GM19438 (cell line): ENCODE results near the gene KCNC1.

Source experiments
- ATAC-seq: cut with Tn5 transposase; IDR thresholded peaks from one replicate; pipeline ENCODE4 v1.9.1; 2021; ENCODE audit warnings: low read depth; ENCODE audit not compliant: unreplicated experiment

Gene KCNC1

DNA sequence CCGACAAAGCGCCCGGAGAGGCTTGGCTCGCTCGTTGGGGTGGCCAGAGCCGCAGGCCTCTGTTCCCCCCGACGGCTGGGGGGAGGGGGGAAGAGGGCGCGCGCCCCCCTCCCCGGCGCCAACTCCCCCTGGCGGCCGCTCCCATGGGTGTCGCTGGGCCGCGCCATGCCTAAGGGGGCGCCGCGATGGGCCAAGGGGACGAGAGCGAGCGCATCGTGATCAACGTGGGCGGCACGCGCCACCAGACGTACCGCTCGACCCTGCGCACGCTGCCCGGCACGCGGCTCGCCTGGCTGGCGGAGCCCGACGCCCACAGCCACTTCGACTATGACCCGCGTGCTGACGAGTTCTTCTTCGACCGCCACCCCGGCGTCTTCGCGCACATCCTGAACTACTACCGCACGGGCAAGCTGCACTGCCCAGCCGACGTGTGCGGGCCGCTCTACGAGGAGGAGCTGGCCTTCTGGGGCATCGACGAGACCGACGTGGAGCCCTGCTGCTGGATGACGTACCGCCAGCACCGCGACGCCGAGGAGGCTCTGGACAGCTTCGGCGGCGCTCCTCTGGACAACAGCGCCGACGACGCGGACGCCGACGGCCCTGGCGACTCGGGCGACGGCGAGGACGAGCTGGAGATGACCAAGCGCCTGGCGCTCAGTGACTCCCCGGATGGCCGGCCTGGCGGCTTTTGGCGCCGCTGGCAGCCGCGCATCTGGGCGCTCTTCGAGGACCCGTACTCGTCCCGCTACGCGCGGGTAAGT, 1.4 kb downstream of the KCNC1 start:
- ATAC-seq, result no peak

DNA sequence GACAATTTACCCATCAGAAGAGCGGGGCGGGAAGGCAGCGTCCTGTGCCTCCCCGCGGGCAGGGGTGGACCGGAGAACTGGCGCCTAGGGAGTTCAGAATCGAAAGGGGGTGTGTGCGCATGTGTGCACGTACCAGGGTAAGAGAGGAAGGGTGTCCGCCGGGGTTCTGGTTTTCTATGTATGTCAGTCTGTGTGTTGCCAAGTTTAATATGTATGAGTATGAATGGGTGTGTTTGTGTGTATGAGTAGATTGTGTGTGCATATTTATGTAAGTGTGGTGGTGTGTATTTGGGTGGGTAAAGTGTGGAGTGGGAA, 2.0 kb downstream of the KCNC1 start:
- ATAC-seq, result no peak

DNA sequence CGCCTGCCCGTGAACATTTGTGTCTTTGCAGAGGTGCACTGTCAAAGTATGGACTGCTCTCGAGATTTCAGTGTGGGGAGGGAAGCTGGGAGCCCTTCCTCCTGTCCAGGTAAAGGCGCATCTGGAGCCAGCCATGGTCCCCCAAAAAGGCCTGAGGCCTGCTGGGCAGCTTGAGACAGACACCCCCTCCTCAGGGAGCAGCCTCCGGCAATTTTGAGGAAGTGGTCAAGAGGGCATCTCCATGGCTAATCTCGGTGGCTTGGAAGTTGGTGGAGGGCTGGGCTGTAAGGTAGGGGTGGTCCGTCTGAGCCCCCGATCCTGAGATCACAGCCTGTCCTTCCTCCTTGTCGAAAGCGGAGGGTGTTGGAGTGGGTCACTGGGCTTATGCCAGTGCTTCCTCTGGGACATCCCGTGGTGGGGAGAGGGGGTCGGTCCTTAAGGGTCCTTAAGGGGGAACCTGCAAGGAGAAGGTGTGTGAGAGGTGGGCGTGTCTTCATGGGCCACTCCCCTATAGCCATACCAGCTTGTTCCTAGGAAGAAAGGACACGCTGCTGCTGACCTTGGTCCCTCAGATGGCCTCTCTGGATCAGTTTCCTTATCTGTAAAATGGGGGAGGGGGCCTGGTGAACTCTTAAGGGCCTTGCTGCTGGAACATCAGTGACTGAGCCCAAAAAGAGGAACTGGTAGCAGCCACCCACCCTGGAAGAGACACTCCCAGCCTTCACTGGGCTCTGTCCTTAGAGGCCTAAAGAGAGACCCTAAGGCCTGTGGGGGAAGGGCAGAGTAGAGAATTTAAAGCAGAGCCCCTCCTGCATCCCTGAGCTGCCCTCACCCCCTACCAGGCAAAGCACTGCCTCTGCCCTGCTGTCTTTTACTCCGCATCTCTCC, 2.6 kb downstream of the KCNC1 start:
- no peak for ATAC-seq

DNA sequence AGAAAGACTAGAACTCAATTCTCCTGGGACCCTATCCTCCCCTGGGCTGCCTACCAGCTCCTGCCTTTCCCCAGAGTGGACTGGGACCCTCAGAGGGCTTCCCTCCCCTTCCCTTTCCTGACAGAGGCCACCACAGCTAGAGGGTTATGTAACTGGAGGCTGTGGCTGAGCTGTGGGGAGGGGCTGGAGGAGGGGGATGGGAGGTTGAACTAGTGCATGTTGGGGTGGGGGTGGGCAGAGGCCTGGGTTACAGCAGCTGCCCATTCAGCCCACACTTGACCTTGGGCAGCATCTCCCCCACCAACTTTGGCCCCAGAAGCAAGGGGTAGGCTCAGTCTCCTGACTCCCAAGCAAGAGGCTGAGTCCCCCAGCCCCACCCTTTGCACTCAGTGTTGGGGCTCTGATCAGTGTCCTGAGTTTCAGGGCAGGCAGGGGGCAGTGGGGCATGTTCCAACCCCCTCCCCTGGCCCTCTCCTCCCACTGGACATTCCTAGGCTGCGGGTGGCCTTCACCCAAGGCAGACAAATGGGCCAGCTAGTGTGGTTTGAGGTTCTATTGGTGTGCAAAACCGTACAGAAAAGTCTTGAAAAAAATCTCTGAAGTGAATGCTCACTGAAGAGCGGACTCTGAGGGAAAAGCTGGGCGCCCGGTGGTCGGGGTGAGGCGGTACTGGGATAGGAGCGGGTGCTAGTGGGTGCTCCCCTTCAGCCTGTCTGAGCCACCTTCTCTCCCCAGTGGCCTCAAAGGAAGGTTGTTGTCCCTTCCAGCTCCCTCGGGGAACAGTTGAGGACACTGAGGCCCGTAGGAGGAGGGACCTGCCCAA, 3.8 kb downstream of the KCNC1 start:
- no peak for ATAC-seq

DNA sequence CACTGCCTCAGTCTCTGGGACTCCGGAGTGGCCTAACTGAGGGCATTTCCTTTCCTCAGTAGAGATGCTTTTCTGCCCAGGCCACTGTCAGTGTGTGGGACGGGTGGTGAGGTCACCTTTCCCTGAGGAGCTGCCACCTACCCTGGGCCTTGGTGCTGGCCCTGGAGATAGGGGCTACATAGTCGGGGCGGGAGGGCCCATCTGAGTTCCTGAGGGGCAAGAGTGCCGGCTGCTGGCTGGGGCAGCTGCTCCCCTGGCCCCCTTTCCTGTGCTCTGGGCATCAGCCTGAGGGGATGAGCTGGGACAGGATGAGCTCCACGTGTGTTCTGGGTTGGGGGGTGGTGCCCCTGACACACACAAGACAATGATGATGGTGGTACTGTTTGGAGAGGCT, 5.4 kb downstream of the KCNC1 start:
- no peak for ATAC-seq

DNA sequence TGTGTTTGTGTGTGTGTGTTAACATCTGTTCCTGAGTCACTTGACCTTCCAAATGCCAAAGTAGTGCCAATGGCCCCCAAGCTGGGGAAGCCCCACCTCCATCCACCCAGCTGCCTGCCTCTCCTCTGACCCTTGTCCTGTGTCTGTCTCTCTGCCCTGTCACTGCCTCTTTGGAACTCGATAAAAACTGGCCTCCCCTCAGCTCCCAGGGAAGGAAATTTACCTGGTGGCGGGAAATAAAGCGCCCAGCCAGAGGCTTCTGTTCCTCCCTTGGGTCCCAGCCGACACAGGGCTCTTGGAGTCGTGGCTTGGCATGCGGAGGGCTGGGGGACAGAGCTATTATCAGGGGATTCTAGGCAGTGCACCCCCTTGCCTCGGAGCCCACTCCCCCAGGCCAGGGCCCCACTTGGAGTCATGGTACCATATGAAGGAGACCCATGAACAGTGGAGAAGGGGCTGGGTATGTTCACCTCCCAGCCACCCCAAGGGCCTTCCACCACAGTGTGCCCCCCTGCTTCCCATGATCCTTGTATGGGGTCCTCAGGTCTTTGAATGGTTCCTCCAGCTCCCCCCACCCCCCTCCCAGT, 6.2 kb downstream of the KCNC1 start:
- ATAC-seq, result no peak

DNA sequence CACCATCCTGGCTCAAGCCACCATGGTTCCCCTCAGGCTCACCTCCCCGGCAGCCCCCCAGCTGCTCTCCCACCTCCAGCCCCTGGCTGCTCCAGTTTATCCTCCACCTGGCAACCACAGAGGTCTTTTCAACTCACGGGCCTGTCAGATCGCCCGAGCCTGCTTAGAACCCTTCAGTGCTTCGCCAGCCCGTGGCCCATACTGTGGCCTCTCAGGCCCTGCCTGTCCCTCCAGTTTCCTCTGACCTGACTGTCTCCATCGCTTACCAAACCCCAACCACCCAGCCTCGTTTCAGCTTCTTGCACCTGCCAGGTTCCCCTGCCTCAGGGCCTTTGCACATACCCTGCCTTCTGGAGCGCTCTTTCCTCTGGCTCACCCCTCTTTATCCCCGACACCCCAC, 6.9 kb downstream of the KCNC1 start:
- no peak for ATAC-seq

DNA sequence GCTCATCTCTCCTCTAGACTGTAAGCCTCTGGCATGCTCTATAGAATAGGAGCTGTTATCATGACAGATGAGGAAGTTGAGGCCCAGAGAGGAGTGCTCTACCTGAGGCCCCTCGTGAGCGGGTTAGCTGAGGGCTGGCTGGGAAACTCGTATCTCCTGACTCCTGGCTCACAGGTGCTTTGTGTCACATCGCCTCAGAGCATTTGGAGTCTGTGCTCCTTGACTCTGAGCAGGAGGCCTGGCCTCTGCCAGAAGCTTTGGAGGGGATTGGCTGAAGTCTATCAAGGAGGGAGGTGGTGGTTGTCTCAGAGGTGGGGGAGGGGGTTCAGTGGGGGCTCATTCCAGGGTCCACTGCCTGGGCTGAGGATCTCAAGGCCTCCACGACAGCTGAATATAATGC, 7.4 kb downstream of the KCNC1 start:
- ATAC-seq, result no peak

DNA sequence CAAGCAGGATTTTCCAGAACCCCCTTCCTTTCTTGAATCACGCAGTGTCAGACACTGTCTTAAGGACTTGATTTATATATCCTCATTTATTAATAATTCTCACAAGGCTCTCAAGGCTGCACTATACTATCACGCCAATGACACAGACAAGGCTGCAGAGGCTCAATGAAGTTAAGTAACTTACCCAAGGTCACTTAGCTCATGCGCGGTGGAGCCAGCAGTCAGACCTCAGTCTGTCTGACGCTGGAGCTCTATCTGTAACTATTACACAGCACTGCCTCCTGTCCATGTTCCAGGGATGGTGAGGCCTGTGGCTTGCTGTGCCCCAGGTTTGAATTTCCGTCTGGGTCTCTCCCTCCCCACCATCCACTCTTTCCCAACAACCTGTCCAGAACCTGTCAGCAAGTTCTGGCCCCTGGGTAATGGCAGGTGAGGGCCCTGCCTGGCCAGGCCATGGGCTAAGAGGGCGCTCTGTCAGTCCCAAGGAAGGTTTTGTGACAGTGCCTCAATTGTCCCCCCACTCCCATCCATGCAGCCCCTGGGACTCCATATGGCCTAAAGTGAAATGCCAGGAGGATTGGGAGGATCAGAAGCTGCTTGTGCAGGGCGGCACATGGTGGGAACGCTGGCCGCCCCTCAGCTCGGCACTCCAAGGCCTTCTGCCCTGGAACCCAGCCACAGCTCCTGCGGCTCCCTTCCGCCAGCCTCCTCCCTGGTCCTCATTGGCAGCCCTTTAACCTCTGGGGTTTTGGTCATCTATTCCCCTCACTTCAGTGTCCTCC, 8.6 kb downstream of the KCNC1 start:
- ATAC-seq, result no peak

DNA sequence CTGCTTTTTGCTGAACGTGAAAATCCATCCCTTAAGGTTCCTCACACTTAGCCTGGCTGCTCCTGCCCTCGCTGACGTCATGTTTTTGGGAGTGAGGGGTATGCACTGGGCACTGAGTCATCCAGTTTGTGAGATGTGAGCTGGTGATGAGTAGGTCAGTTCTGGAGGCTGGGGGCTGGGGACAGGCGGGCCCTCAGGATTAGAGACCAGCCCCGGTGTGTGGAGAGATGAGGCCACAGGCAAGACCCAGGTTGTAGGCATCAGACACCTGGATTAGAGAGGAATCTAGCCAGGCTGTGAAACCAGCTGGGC, 9.2 kb downstream of the KCNC1 start:
- no peak for ATAC-seq

DNA sequence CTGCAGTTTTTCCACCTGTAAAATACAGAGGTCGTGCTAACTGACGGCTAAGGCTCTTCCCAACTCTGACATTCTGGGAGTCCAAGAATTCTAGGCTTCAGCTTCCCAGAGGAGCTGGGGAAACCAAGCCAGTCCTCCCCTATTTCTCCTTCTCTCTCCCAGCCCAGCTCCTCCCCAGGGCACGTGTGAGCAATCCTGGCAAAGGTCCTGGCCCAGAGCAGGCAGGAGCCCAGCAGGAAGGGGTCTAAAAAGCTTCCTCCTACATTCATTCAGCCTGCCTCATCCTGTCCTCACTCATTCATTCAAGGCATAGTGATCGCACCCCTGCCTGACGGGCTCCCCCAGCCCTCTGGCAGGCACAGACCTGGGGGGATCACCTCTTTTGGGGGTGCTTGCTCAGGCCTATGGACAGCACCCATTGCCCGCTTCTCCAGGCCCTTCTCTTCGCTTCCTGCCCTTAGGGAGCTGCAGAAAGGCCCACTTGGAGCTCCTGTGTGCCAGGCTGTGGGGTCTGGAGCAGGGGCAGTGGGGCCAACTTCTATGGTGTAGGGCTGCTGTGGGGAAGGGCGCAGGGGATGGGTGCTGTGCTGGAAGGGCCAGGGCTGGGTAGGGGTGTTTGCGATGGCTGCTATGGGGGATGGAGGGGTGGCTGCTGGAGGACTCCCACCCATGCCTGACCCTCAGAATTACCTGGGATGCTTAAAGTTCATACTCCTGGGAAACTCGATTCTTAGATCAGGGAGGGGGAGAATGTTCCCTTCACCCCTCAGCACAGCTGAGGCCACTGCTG, 9.8 kb downstream of the KCNC1 start:
- ATAC-seq, result no peak

DNA sequence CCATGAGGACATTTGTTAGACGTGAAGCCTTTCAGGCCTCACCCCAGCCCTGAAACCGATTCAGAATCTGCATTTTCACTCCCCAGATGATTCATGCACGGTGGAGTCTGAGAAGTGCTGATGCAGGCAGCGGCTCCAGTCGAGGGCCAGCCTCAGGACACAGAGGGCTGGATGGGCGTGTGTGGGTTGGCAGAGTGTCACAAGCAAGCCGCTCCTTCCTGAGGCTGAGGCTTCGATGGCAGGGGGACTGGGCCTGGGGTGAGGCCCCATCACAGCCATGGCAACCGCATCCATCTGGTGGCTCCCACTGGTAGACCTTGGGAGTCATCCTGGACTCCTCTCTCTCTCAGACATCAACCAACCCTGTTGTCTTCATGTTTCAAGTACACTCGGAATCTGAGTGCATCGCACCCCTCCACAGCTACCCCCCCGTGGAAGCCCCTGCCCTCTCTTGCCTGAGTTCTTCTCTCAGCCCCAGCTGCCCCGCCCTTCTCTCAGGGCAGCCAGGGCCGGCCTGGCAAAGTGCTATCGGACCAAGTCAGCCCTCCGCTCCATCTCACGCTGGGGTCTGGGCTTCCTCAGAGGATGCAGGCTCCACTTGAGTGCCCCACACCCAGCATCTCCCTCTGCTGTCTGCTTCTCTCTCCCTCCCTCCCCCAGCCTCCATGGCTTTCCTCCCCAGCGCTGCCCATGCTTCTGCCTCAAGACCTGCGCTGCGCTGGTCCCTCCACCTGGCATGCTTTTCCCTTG, 10.6 kb downstream of the KCNC1 start:
- ATAC-seq, result no peak

DNA sequence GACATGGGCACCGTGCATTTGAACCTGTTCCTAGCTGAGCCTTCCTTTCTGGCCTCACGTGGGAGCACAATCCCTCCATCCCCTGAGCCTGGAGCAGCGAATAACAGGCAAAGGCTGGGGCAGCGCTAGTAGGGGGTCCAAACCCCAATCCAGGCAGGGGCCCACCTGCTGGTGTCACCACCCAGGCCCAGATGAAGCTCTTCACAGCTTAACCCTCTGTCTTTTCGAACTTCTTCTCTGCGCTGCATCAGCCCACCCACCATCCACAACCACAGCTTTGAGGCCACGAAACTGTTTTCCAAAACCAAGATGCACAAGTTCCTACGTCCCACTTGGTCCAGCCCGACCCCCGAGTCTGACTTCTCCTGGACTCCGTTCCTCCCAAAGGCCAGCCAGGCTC, 11.5 kb downstream of the KCNC1 start:
- no peak for ATAC-seq

DNA sequence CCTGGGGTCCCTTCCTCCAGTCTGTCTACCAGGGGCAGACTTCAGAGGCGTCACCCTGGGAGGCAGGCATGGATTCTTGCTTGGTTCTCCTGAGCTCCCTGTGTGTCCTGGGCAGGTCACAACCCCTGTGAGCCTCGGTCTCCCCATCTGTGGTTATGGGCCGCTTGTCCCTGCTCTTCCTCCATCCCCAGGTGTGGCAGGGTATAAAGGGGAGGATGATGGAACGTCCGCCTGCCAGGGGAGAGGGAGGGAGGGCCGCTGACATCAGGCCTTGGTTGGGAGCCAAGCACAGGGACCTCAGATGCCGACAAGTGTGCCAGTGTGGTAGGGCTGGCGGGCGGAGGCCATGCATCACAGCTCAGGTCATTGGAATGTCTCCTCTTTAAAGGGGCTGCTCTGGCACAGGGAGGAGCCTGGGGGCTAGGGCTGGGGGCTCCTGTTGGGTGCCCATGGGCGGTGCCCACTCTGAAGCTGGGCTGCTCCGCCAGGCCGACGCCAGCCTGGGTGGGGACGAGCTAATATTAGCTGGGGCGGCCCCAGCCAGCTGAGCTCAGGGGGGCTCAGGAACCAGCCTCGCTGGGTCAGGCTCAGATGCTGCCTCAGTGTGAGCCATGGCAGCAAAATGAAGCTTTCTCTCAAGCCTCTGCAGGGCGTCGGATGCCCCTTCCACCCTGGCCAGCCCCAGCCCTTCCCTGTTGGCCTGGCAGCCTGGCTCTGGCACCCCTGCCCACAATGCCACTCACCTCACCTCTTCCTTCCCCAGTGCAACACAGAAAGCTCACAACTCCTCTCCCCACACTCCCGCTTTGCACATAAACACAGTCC, 12.8 kb downstream of the KCNC1 start:
- no peak for ATAC-seq

DNA sequence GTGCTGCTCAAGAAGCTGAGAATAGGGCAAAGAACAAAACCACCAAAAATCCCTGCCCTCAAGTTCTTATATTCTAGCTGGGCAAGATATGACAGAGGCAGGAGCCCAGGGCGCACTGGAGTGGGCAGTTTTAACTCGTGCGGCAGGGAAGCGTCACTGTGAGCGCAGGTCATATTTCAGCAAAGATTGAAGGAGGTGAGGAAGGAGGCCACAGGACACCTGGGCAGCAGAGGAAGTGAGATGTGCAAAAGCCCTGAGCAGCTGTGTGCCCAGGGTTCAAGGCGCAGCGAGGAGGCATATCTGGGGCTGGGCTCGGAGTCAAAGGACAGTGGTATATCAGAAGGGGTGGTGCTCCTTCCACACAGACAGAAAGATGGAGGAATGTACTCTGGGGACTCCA, 13.5 kb downstream of the KCNC1 start:
- no peak for ATAC-seq

DNA sequence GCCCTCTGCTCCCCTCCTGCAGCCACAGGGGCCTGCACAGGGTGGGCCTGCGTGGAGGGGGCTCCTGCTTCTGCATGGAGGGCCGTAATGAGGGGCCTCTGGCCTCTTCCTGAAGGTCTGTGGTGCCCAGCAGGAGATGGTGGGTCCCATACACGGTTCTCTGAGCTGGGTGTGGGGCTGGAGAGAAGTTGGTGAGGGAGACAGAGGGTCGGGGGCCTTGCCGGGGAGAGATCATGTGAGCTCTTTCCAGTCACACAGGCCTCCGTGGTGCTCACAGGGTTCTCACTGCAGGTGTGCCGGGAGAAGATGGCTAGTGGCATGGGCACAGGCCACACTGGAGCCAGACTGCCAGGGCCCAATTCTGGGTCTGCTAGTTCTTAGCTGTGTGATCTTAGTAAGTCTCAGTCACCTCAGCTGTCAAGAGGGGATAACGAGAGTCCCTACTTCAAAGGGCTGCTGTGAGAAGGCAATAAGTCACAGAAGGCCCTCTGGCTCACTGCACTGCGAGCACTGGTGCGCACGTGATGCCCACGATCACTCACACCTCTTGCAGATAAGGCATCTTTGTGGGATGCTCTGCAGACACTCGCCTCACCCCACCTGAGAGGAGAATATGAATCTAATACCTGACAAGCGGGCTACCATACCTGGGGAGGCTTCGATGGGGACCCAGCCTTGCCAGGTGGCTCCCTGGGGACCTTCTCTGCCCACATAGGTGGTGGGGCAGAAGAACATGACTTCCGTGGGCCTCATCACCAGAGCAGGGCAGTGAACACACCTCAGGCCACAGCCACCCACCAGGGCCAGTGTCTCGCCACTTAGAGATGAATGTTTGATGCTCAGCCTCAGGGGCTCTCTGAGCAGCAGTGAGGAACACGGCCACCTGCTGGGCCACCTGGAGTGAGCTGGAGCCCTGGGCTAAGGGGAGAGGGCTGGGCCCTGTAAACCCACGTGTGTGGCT, 14.5 kb downstream of the KCNC1 start:
- ATAC-seq, result no peak
